Measurements from ENCODE around the gene CASK.

The CASK gene

DNA sequence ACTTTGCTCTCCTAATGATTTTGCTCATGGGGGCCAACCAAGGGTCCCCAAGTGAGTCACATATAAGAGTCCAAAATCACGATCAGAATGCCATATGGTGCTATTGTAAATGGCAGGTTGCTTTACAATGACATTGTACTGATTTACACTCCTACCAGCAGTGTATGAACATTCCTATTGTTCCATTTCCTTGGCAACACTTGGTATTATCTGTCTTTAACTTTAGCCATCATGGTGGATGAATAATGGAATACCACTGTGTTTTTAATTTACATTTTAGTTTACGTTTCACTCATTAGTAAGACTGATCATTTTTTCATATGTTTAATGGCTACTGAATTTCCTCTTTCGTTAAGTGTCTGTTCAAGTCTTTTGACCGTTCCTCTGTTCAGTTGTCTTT is 379.7 kb downstream of the CASK start:
- Histone ChIP-seq H3K79me2 (ENCODE audit: control insufficient read depth, low read length) (no peaks in the 10 kb centered on the region), H3K9me2 (replicated peaks; ENCODE audit: control insufficient read depth, low read length) (no peaks in the 10 kb centered on the region), H3F3A (ENCODE audit: control insufficient read depth, insufficient read depth) (no peaks in the 10 kb centered on the region), H3K4me3 (ENCODE audit: low read length) (no peak overlapping the region), H3K4me2 (ENCODE audit: low read length) (no peak overlapping the region), H3K27me3 (ENCODE audit: control insufficient read depth, low read length) (no peaks in the 10 kb centered on the region), H3K36me3 (ENCODE audit: control insufficient read depth, low read length) (no peaks in the 10 kb centered on the region), H3K4me1 (ENCODE audit: control insufficient read depth, low read length) (no peaks in the 10 kb centered on the region), H3K9me3 (ENCODE audit: control insufficient read depth, insufficient read depth, low read length) (no peaks in the 10 kb centered on the region), H4K20me1 (ENCODE audit: control insufficient read depth, insufficient read depth, low read depth, low read length) (no peaks in the 10 kb centered on the region), H3K27ac (ENCODE audit: low read depth, low read length) (no peak overlapping the region)
- TF ChIP-seq EZH2phosphoT487 (IDR thresholded peaks at IDR 0.05; ENCODE audit: borderline replicate concordance, low read length) (no peak), CTCF (IDR thresholded peaks at IDR 0.05; ENCODE audit: low read depth, low read length, poor library complexity, severe bottlenecking) (no peak)

DNA sequence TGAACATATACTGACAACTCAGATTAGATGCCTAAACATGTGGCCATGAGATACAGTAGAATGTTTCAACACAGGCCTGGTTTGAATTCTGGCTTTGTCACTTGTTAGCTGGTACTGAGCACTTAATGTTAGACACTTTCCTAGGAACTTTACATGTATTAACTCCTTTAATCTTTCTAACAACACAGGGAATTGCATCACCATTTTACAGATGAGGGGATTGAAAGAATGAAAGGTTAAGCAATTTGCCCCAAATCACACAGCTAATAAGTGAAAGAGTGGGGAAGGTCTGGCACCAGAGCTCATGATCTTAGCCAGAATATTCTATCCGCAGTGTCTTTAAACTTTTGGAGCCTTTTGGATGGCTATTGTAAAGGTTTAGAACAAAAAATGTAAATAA is 380.3 kb downstream of the CASK start:
- Histone ChIP-seq H3K4me3 (ENCODE audit: low read length) (no peak overlapping the region), H3K9me2 (replicated peaks; ENCODE audit: control insufficient read depth, low read length) (no peaks in the 10 kb centered on the region), H3K9me3 (ENCODE audit: control insufficient read depth, insufficient read depth, low read length) (no peaks in the 10 kb centered on the region), H3K4me2 (ENCODE audit: low read length) (no peak overlapping the region), H4K20me1 (ENCODE audit: control insufficient read depth, insufficient read depth, low read depth, low read length) (no peaks in the 10 kb centered on the region), H3K36me3 (ENCODE audit: control insufficient read depth, low read length) (no peaks in the 10 kb centered on the region), H3K4me1 (ENCODE audit: control insufficient read depth, low read length) (no peaks in the 10 kb centered on the region), H3K79me2 (ENCODE audit: control insufficient read depth, low read length) (no peaks in the 10 kb centered on the region), H3K27ac (ENCODE audit: low read depth, low read length) (no peak overlapping the region), H3F3A (ENCODE audit: control insufficient read depth, insufficient read depth) (no peaks in the 10 kb centered on the region), H3K27me3 (ENCODE audit: control insufficient read depth, low read length) (no peaks in the 10 kb centered on the region)
- TF ChIP-seq CTCF (IDR thresholded peaks at IDR 0.05; ENCODE audit: low read depth, low read length, poor library complexity, severe bottlenecking) (no peak), EZH2phosphoT487 (IDR thresholded peaks at IDR 0.05; ENCODE audit: borderline replicate concordance, low read length) (no peak)

- TF ChIP-seq CTCF (IDR thresholded peaks at IDR 0.05; ENCODE audit: low read depth, low read length, poor library complexity, severe bottlenecking) (no peak), EZH2phosphoT487 (IDR thresholded peaks at IDR 0.05; ENCODE audit: borderline replicate concordance, low read length) (no peak)
- Histone ChIP-seq H3K9me2 (replicated peaks; ENCODE audit: control insufficient read depth, low read length) (no peaks in the 10 kb centered on the region), H3K9me3 (ENCODE audit: control insufficient read depth, insufficient read depth, low read length) (no peaks in the 10 kb centered on the region), H3K27ac (ENCODE audit: low read depth, low read length) (no peak overlapping the region), H3K4me1 (ENCODE audit: control insufficient read depth, low read length) (no peaks in the 10 kb centered on the region), H3F3A (ENCODE audit: control insufficient read depth, insufficient read depth) (no peaks in the 10 kb centered on the region), H3K4me3 (ENCODE audit: low read length) (no peak overlapping the region), H3K4me2 (ENCODE audit: low read length) (no peak overlapping the region), H3K36me3 (ENCODE audit: control insufficient read depth, low read length) (no peaks in the 10 kb centered on the region), H4K20me1 (ENCODE audit: control insufficient read depth, insufficient read depth, low read depth, low read length) (no peaks in the 10 kb centered on the region), H3K79me2 (ENCODE audit: control insufficient read depth, low read length) (no peaks in the 10 kb centered on the region), H3K27me3 (ENCODE audit: control insufficient read depth, low read length) (no peaks in the 10 kb centered on the region)
Measured at GRCh38 chrX:41542536-41542935, 380.8 kb downstream of the CASK start.

- no peaks in the 10 kb centered on the region for H3K9me2 ChIP-seq (replicated peaks; ENCODE audit: control insufficient read depth, low read length)
- H3K27me3 ChIP-seq (ENCODE audit: control insufficient read depth, low read length) = no peaks in the 10 kb centered on the region
Measured at GRCh38 chrX:41542135-41542534, 381.2 kb downstream of the CASK start.

More at GRCh38 chrX:41542135-41542534, 381.2 kb downstream of the CASK start:
- Histone ChIP-seq H3K79me2 (ENCODE audit: control insufficient read depth, low read length) (no peaks in the 10 kb centered on the region), H3K36me3 (ENCODE audit: control insufficient read depth, low read length) (no peaks in the 10 kb centered on the region), H3F3A (ENCODE audit: control insufficient read depth, insufficient read depth) (no peaks in the 10 kb centered on the region), H4K20me1 (ENCODE audit: control insufficient read depth, insufficient read depth, low read depth, low read length) (no peaks in the 10 kb centered on the region), H3K9me3 (ENCODE audit: control insufficient read depth, insufficient read depth, low read length) (no peaks in the 10 kb centered on the region), H3K27ac (ENCODE audit: low read depth, low read length) (no peak overlapping the region), H3K4me1 (ENCODE audit: control insufficient read depth, low read length) (no peaks in the 10 kb centered on the region), H3K4me2 (ENCODE audit: low read length) (no peak overlapping the region), H3K4me3 (ENCODE audit: low read length) (no peak overlapping the region)
- TF ChIP-seq EZH2phosphoT487 (IDR thresholded peaks at IDR 0.05; ENCODE audit: borderline replicate concordance, low read length) (no peak), CTCF (IDR thresholded peaks at IDR 0.05; ENCODE audit: low read depth, low read length, poor library complexity, severe bottlenecking) (no peak)
